MM.1S (cell line): ENCODE results near the gene C2CD4C.

ENCODE experiments used
- CTCF ChIP-seq: fragments of 300-600 bp; sonication (generic); IDR thresholded peaks from 2 replicates; pipeline ENCODE4 v1.5.1; 2016; ENCODE audit warnings: antibody characterized with exemption, low read length, mixed read lengths
- EZH2 ChIP-seq: fragments of 300-600 bp; sonication (generic); optimal IDR thresholded peaks from 2 replicates; pipeline ENCODE3; 2017; ENCODE audit warnings: low read depth, mild to moderate bottlenecking, antibody characterized with exemption, low read length, mixed read lengths
- EZH2phosphoT487 ChIP-seq: fragments of 300-600 bp; sonication (generic); IDR thresholded peaks from 2 replicates; pipeline ENCODE4 v1.6.1; 2018; ENCODE audit warnings: antibody characterized with exemption, low read length

- TF ChIP-seq CTCF, result no peak
- no peak for TF ChIP-seq EZH2phosphoT487
- TF ChIP-seq EZH2, result no peak
Measured at GRCh38 chr19:441213-441836, 32.4 kb upstream of the C2CD4C start.
